HS-27A (cell line): Measurements from ENCODE around the gene SPEF2.

ENCODE experiments used
- DNase-seq: peaks from one replicate; pipeline ENCODE4 v3.0.0-alpha.2; 2012; ENCODE audit warnings: low read depth, missing footprints

SPEF2 gene

DNA sequence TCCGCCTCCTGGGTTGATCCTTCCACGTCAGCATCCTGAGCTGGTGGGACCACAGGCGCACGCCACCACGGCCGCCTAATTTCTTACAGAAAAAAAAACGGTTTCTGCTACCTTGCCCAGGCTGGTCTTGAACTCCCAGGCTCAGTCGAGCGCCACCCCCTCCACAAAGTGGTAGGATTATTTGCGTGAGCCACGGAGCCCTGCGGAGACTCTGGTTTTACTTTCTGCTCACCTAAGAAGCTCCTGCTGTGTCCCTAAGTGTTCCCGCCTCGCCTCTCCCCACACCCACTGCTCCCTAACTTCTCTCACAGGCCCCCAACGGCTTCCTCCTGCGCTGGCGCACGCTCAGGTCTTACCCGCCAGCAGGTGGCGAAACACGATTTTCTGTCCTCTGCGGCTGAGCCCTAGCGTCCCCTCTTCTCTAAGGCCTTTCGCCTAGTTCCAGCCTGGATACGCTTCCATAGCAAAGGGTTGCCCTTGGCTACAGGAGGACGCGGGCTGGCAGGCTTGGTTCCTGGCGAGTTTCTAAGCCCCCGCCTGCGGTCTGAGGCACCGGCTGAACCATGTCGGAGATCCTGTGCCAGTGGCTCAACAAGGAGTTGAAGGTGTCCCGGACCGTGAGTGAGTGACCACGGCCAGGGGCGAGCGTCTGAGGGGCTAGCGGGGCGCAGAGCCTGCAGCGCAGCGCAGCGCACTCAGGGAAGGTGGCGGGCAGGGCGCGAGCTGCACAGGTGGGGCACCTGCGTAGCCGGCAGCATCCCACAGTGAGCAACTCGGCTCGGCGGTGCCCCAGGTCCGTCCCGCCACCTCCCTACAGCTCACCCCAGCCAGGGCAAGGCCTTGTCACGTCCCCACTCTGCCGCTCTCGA is at the start of gene SPEF2:
TSS of gene SPEF2 (plus strand) at position 429 of the 869 bp plus-strand sequence. CDS start at position 564, 135 bp downstream.
- DNase-seq, result peak; percentile 50

- no peak for DNase-seq
Measured at GRCh38 chr5:35575578-35575977, 42.1 kb upstream of the SPEF2 start.

DNA sequence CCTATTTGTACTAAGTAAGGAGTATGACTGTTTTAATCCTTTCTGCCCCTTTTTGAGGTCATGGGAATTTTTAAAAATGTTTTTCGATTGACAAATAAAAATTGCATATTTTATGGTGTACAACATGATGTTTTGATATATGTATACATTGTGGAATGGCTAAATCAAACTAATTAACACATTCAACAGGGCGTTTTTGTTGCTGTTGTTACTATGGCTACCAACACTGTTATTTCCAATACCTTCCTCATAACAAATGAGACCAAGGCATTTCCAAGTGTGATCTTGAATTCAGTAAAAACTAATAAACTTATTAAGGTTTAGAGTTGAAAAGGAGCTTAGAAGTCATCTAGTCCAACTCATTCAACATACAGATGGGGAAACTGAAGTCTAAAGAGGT is 30.2 kb upstream of the SPEF2 start:
- no peak for DNase-seq

DNA sequence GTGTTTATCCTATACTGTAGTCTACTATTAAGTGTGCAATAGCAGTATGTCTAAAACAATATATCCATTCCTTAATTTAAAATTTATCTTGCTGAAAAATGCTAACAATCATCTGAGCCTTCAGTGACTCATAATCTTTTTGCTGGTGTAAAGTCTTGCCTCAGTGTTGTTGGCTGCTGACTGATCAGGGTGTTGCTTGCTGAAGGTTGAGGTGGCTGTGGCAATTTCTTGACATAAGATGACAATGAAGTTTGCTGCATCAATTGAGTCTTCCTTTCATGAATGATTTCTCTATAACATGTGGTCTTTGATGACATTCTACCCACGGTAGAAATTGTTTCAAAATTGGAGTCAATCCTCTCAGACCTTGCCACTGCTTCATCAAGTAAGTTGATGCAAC is 24.3 kb upstream of the SPEF2 start:
- no peak for DNase-seq

- DNase-seq, result no peak
Measured at GRCh38 chr5:35598707-35599370, 18.8 kb upstream of the SPEF2 start.

DNA sequence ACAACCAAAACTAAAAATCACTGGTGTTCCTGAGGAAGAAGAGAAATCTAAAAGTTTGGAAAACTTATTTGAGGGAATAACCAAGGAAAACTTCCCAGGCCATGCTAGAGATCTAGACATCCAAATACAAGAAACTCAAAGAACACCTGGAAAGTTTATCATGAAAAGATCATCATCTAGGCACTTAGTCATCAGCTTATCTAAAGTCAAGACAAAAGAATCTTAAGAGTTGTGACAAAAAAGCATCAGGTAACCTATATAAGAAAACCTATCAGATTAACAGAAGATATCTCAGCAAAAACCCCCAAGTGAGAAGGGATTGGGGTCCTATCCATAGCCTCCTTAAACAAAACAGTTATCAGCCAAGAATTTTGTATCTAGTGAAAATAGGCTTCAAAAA is 17.1 kb upstream of the SPEF2 start:
- no peak for DNase-seq

- DNase-seq, result no peak
Measured at GRCh38 chr5:35608881-35609779, 8.5 kb upstream of the SPEF2 start.

DNA sequence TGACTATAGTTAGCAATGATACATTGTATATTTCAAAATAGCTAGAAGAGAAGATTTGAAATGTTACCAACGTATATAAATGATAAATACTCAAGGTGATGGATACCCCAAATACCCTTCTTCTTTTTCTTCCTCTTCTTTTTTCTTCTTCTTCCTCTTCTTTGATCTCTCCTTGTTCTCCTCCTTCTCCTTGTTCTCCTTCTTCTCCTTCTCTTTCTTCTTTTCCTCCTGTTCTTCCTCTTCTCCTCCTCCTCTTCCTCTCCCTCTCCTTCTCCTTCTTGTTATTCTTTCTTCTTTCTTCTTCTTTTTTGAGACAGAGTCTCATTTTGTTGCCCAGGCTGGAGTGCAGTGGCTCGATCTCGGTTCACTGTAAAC is 616 bp upstream of the SPEF2 start:
- DNase-seq, result no peak

DNA sequence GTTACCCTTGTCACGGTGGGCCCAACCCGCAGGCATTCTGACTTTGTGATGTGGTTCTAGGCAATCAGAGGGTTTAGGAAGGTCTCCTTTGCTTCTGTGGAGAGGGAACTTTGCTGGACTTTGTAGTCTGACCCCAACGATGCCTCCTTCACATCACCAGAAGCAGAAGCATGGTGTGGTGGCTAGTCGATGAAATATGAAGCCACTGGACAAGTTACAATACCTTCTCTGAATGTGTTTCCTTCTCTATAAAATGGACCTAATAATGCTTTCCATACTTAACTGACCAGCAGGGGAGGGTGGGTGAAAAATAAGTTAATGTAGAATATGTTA is 607 bp downstream of the SPEF2 start:
- DNase-seq, result no peak

- DNase-seq, result no peak
Measured at GRCh38 chr5:35618781-35619180, 1.1 kb downstream of the SPEF2 start.

- no peak for DNase-seq
Measured at GRCh38 chr5:35622974-35623373, 5.3 kb downstream of the SPEF2 start.

GRCh38 chr5:35623991-35624390 is 6.3 kb downstream of the SPEF2 start:
- DNase-seq, result no peak

DNA sequence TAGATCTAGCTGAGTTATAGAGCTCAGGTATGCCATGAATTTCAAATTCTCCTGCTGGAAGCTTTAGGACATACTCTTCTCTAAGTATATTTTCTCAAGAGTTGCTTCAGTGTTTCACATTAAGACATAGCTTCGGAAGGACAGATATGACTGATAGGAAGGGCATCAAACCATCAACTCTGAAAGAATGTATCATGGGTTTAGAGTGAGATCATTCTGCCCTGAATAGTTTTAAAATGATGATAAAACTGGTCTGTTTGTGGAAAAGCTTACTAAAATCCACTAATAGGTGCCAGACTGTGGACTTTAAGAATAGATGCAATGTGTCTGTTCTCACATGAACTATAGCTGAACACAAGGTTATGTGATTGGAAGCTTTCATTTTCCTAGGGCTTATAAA is 8.4 kb downstream of the SPEF2 start:
- DNase-seq, result no peak

DNA sequence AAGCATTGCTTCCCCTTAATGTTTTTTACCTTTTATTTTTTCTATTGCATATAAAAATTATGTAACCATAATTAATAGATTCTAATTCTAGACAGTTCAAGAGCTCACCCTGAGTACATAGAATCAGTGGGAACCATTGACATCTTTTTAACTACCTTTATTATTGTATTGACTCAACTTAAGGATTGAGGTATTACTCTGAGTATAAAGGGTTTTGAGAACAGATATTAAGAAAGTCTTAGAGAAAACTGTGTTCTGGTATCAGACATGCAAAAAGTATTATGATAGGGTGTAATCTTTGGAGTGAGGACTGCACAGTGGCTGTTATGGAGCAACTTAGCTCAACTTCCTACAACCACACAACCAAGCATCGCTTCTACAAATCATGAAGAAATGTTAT is 8.9 kb downstream of the SPEF2 start:
- no peak for DNase-seq

DNA sequence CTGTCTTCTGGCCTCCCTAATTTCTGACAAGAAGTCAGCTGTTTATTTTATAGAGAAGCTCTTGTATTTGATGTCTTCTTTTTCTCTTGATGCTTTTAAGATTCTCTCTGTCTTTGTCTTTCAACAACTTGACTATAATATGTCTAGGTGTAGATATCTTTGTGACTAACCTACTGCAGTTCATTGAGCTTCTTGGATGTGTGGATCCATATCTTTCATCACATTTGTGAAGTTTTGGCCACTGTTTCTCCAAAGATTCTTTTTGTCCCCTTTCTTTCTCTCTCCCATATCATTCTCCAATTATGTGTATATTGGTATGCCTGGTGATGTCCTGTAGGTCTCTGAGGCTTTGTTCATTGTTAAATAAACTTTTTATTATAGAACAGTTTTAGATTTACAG is 16.7 kb downstream of the SPEF2 start:
- DNase-seq, result no peak

- no peak for DNase-seq
Measured at GRCh38 chr5:35640623-35641022, 23.0 kb downstream of the SPEF2 start.

DNA sequence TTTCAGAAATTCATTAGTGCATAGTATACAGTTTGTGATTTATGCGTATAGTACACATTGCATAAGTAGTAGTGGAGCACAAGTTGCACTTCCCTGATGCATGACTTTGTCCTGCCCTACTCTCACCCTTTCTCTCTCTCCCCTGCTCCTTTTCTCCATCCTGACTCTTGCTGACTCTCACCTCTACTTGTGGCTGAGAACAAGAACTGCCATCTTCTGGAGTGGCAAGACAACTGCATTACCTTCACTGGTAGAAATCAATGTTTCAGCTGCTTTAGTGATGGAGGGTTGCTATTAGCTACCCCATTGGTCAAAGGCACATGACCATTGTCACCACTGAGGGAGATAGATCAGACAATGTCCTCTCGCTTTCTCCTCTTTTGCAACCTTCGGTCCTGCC is 26.9 kb downstream of the SPEF2 start:
- DNase-seq, result no peak

DNA sequence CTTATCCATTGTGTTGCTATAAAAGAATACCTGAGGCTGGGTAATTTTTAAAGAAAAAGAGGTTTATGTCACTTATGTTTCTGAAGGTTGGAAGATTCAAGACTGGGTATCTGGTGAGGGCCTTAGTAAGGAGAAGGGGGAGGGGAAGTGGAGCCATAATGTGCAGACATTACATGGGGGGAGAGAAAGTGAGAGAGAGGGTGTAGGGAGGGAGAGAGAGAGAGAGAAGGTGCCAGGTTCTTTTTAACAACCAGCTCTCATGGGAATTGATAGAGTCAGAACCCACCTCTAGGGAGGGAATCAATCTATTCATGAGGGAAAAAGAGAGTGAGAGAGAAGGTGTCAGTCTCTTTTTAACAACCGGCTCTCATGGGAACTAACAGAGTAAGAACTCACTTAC is 29.5 kb downstream of the SPEF2 start:
- DNase-seq, result no peak

GRCh38 chr5:35647712-35648111 is 30.0 kb downstream of the SPEF2 start:
- no peak for DNase-seq

GRCh38 chr5:35651002-35651756 is 33.5 kb downstream of the SPEF2 start:
- peak; percentile 49 for DNase-seq

DNA sequence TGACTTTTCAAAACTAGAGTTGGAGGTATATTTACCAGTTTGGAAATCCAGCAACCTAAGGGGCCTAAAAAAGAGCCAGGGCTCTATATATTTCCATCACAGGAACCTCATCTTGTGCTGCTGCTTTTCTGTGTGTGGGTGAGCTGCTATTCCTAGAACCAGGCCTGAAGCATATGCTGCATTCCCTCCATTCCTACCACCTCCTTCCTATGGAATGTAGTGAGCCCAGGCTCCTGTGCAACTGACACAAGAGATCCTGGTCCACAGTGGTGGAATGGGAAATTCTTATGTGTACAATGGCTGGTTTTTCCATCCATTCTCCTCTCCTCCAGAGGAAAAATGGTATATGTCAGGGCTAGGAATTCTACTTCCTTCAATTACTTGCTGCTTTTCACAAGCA is 39.1 kb downstream of the SPEF2 start:
- peak; percentile 30 for DNase-seq

- no peak for DNase-seq
Measured at GRCh38 chr5:35657877-35658276, 40.2 kb downstream of the SPEF2 start.
